HG02938 (cell line): ENCODE results near the gene KDM6A.
"Not testable (repeated sequence)": the region's sequence is repeated elsewhere in the genome, so short reads cannot be mapped to it uniquely, and the experiment has no call there.

Source experiments
- ATAC-seq: cut with Tn5 transposase; IDR thresholded peaks from one replicate; pipeline ENCODE4 v1.9.1; 2021; ENCODE audit warnings: mild to moderate bottlenecking, moderate library complexity; ENCODE audit not compliant: unreplicated experiment

Gene KDM6A

GRCh38 chrX:44884944-44885343 is 12.0 kb downstream of the KDM6A start:
- ATAC-seq, result no peak

GRCh38 chrX:44889824-44890223 is 16.8 kb downstream of the KDM6A start:
- ATAC-seq, result no peak

- ATAC-seq, result no peak
These were observed 17.3 kb downstream of the KDM6A start for GRCh38 chrX:44890247-44890646.

- not testable (repeated sequence) for ATAC-seq
These were observed 17.7 kb downstream of the KDM6A start for GRCh38 chrX:44890687-44891086.

- ATAC-seq, result no peak
These were observed 18.7 kb downstream of the KDM6A start for GRCh38 chrX:44891642-44892041.

GRCh38 chrX:44896876-44897186 is 23.8 kb downstream of the KDM6A start:
- ATAC-seq, result no peak

- ATAC-seq, result no peak
These were observed 24.6 kb downstream of the KDM6A start for GRCh38 chrX:44897539-44897938.

- ATAC-seq, result no peak
These were observed 25.6 kb downstream of the KDM6A start for GRCh38 chrX:44898411-44899221.

GRCh38 chrX:44899946-44900345 is 27.0 kb downstream of the KDM6A start:
- no peak for ATAC-seq

GRCh38 chrX:44903107-44903506 is 30.1 kb downstream of the KDM6A start:
- ATAC-seq, result no peak

- ATAC-seq, result no peak
These were observed 31.0 kb downstream of the KDM6A start for GRCh38 chrX:44903830-44904530.

- no peak for ATAC-seq
These were observed 31.6 kb downstream of the KDM6A start for GRCh38 chrX:44904542-44905115.

- no peak for ATAC-seq
These were observed 33.1 kb downstream of the KDM6A start for GRCh38 chrX:44906041-44906440.

- ATAC-seq, result no peak
These were observed 33.6 kb downstream of the KDM6A start for GRCh38 chrX:44906542-44906941.

GRCh38 chrX:44908153-44908552 is 35.2 kb downstream of the KDM6A start:
- no peak for ATAC-seq

GRCh38 chrX:44908827-44909226 is 35.8 kb downstream of the KDM6A start:
- ATAC-seq, result no peak

- not testable (repeated sequence) for ATAC-seq
These were observed 37.5 kb downstream of the KDM6A start for GRCh38 chrX:44910508-44910907.

- not testable (repeated sequence) for ATAC-seq
These were observed 38.1 kb downstream of the KDM6A start for GRCh38 chrX:44911074-44911600.

- ATAC-seq, result peak; percentile 43
These were observed 40.9 kb downstream of the KDM6A start for GRCh38 chrX:44913656-44914531.

- ATAC-seq, result peak; percentile 95
These were observed 41.7 kb downstream of the KDM6A start for GRCh38 chrX:44914532-44915198.
